Fibroblast of lung (primary cell): ENCODE results near the gene IGFL2.

Experiments used
- CTCF ChIP-seq, 2 donors: IDR thresholded peaks in 1 of 2; conservative IDR thresholded peaks in 1 of 2; 1 replicate in 1 of 2; 2 replicates in 1 of 2; pipeline ENCODE4 v1.5.1; 2011 to 2012; ENCODE audit warnings: low read length in 2 of 2, control low read depth in 1 of 2, inconsistent platforms in 1 of 2, low read depth in 1 of 2, mild to moderate bottlenecking in 1 of 2
- EZH2 ChIP-seq: IDR thresholded peaks from 2 replicates; pipeline ENCODE4 v1.5.1; 2012; ENCODE audit warnings: low read length, control low read depth, mild to moderate bottlenecking; ENCODE audit errors: missing control alignments

DNA sequence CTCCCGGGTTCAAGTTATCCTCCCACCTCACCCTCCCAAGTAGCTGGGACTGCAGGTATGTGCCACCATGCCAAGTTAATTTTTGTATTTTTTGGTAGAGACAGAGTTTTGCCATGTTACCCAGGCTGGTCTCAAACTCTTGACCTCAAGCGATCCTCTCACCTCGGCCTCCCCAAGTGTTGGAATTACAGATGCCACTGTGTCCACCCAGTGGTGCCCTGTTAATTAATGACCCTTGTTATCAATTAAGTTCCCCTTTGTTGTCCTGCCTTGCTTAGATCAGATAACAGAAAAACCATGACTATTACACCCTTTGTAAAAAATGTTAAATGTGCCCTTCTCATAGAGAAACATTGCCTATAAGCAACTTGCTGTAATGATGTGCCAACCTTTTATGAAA lies 47.1 kb downstream of the IGFL2 start:
- TF ChIP-seq CTCF (conservative IDR thresholded peaks at IDR 0.05 in 1 of 2, IDR thresholded peaks at IDR 0.05 in 1 of 2; ENCODE audit: low read depth in 1 of 2, low read length in 2 of 2) (no peak), EZH2 (no peak)
